ENCODE data around the gene PRKAG1. TPM values are rescaled to one million over a fixed set of nuclear protein-coding genes. Genes with fewer than 3 reads are reported as not detected.

Gene PRKAG1
- polyA plus RNA-seq, 1 donor from 2014 or later = 71.0 TPM

DNA sequence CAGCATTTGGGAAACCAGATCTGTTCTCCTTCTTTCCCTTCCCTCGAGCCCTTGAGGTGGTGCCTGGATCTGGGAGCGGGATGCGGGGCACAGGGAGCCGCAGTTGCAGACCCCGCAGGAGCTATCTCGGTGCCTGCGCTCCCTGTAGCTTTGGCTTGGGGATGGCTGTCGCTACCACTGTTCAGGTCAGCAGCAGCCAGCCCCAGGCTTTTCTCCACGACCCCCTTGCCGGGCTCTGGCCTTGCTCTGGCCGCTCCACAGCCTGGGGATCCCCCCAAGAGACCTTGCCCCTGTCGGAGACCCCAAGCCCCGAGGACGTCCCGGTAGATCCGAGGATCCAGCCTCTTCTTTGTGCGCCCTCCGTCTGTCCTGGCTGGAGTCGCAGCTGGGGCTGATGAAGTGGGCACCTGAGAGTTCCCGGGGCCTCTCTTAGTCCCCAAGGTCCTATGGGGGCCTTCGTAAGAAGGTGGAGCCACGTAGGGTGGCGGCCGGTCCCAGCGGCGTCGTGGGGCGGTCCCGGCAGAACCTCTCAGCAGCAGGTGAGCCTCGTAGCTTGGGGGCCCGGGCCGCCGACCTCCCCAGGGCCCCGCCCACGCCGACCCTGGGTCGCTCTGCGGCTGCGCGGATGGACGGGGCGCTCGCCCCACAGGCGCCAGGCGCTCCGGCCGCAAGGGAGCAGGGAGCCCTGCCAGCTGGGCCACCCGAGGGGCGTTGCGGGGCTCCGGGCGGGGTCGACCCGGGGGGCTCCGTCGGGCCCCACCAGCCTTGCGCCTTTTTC is 20.7 kb downstream of the PRKAG1 start:
- Histone ChIP-seq H3F3A (ENCODE audit: insufficient read depth, low read length, poor library complexity, severe bottlenecking) (no peaks in the 10 kb centered on the region), H3K79me2 (replicated peaks; ENCODE audit: insufficient read depth, low read length) (no peaks in the 10 kb centered on the region), H3K9ac (ENCODE audit: low read length) (no peak overlapping the region), H3K4me2 (ENCODE audit: low read length) (no peak overlapping the region), H2AFZ (ENCODE audit: low read depth, low read length) (no peak overlapping the region), H3K27ac (ENCODE audit: low read length) (no peak overlapping the region), H4K20me1 (ENCODE audit: insufficient read depth) (no peaks in the 10 kb centered on the region), H3K9me3 (ENCODE audit: low read length) (no peaks in the 10 kb centered on the region), H3K27me3 (ENCODE audit: insufficient read depth, low read depth, low read length) (peaks cover 85% of the 10 kb centered on the region), H3K4me3 (ENCODE audit: low read length) (peak overlapping the region; percentile 67), H3K9me2 (ENCODE audit: insufficient read depth, low read length) (no peaks in the 10 kb centered on the region), H3K36me3 (ENCODE audit: insufficient read depth, low read length) (no peaks in the 10 kb centered on the region)
- TF ChIP-seq, protein P1, sequence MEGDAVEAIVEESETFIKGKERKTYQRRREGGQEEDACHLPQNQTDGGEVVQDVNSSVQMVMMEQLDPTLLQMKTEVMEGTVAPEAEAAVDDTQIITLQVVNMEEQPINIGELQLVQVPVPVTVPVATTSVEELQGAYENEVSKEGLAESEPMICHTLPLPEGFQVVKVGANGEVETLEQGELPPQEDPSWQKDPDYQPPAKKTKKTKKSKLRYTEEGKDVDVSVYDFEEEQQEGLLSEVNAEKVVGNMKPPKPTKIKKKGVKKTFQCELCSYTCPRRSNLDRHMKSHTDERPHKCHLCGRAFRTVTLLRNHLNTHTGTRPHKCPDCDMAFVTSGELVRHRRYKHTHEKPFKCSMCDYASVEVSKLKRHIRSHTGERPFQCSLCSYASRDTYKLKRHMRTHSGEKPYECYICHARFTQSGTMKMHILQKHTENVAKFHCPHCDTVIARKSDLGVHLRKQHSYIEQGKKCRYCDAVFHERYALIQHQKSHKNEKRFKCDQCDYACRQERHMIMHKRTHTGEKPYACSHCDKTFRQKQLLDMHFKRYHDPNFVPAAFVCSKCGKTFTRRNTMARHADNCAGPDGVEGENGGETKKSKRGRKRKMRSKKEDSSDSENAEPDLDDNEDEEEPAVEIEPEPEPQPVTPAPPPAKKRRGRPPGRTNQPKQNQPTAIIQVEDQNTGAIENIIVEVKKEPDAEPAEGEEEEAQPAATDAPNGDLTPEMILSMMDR (IDR thresholded peaks at IDR 0.05; ENCODE audit: poor library complexity, severe bottlenecking) = no peak
- TF ChIP-seq POLR2AphosphoS5 (IDR thresholded peaks at IDR 0.05) = no peak
- TF ChIP-seq, protein P2, sequence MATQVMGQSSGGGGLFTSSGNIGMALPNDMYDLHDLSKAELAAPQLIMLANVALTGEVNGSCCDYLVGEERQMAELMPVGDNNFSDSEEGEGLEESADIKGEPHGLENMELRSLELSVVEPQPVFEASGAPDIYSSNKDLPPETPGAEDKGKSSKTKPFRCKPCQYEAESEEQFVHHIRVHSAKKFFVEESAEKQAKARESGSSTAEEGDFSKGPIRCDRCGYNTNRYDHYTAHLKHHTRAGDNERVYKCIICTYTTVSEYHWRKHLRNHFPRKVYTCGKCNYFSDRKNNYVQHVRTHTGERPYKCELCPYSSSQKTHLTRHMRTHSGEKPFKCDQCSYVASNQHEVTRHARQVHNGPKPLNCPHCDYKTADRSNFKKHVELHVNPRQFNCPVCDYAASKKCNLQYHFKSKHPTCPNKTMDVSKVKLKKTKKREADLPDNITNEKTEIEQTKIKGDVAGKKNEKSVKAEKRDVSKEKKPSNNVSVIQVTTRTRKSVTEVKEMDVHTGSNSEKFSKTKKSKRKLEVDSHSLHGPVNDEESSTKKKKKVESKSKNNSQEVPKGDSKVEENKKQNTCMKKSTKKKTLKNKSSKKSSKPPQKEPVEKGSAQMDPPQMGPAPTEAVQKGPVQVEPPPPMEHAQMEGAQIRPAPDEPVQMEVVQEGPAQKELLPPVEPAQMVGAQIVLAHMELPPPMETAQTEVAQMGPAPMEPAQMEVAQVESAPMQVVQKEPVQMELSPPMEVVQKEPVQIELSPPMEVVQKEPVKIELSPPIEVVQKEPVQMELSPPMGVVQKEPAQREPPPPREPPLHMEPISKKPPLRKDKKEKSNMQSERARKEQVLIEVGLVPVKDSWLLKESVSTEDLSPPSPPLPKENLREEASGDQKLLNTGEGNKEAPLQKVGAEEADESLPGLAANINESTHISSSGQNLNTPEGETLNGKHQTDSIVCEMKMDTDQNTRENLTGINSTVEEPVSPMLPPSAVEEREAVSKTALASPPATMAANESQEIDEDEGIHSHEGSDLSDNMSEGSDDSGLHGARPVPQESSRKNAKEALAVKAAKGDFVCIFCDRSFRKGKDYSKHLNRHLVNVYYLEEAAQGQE (IDR thresholded peaks at IDR 0.05; ENCODE audit: borderline replicate concordance) = no peak
- no peak for TF ChIP-seq EZH2 (IDR thresholded peaks at IDR 0.05; ENCODE audit: borderline replicate concordance, insufficient read depth, low read length, poor library complexity, severe bottlenecking)
- no peak for TF ChIP-seq MXI1 (conservative IDR thresholded peaks at IDR 0.05; ENCODE audit: poor library complexity, severe bottlenecking)
- no peak for TF ChIP-seq TAF1 (IDR thresholded peaks at IDR 0.05; ENCODE audit: low read depth)
- TF ChIP-seq SMC3 (conservative IDR thresholded peaks at IDR 0.05; ENCODE audit: poor library complexity) = no peak
- no peak for TF ChIP-seq EP300 (conservative IDR thresholded peaks at IDR 0.05; ENCODE audit: poor library complexity, severe bottlenecking)
- no peak for TF ChIP-seq RAD21 (conservative IDR thresholded peaks at IDR 0.05)

DNA sequence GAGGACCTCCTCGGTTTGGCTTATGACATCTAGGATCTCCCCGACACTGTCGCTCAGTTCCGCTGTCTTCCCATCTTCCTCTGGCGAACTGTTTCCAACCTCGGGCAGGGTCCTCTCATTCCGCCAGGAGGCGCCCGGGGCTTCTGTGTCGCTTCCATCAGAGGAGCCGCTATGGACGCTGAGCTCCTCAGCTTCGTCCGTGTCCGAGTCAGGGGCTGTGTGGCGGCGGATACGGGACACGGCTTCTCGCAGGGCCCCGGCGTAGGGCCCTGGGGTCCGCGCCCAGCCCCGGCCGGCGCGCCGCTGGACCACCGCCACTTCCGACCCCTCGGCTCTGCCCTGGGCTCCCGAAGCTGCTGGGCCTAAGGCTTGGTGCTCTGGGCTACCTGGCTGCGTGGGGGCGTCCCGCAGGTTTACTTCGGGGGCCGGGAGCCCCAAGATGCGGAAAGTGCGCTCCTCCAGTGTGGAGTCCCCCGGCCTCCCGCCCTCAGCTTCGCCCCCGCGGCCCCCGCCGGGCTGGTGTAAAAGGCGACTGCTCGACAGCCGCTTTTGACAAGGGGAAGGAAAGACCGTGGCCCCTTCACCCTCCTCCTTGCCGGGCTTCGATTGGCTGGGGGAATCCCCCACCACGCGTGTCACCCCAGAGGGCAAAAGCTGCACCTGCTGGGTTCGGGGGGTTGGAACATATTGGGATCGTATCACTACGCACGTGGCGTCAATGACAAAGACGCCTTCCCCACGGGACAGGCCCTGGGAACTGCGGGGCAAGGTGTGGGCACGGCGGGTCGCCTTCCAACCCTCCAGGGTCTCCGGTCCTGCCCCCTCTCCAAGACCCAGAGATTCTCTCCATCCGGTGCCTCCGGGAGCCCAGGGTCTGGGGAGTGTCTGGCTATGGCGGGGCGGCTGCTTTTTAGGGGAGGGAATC is 21.5 kb downstream of the PRKAG1 start:
- Histone ChIP-seq H3K4me2 (ENCODE audit: low read length) (no peak overlapping the region), H4K20me1 (ENCODE audit: insufficient read depth) (no peaks in the 10 kb centered on the region), H3K27me3 (ENCODE audit: insufficient read depth, low read depth, low read length) (peaks cover 94% of the 10 kb centered on the region), H3K9me2 (ENCODE audit: insufficient read depth, low read length) (no peaks in the 10 kb centered on the region), H3K9ac (ENCODE audit: low read length) (peak overlapping the region; percentile 50), H3K9me3 (ENCODE audit: low read length) (no peaks in the 10 kb centered on the region), H3K4me3 (ENCODE audit: low read length) (peak overlapping the region; percentile 67), H3K79me2 (replicated peaks; ENCODE audit: insufficient read depth, low read length) (no peaks in the 10 kb centered on the region), H3F3A (ENCODE audit: insufficient read depth, low read length, poor library complexity, severe bottlenecking) (no peaks in the 10 kb centered on the region), H3K27ac (ENCODE audit: low read length) (no peak overlapping the region), H3K36me3 (ENCODE audit: insufficient read depth, low read length) (no peaks in the 10 kb centered on the region), H2AFZ (ENCODE audit: low read depth, low read length) (peak overlapping the region; percentile 18)
- TF ChIP-seq EP300 (conservative IDR thresholded peaks at IDR 0.05; ENCODE audit: poor library complexity, severe bottlenecking) (no peak), RAD21 (conservative IDR thresholded peaks at IDR 0.05) (peak; percentile 63), TAF1 (IDR thresholded peaks at IDR 0.05; ENCODE audit: low read depth) (no peak), EZH2 (IDR thresholded peaks at IDR 0.05; ENCODE audit: borderline replicate concordance, insufficient read depth, low read length, poor library complexity, severe bottlenecking) (peak; percentile 33), POLR2AphosphoS5 (IDR thresholded peaks at IDR 0.05) (no peak), MXI1 (conservative IDR thresholded peaks at IDR 0.05; ENCODE audit: poor library complexity, severe bottlenecking) (no peak), SMC3 (conservative IDR thresholded peaks at IDR 0.05; ENCODE audit: poor library complexity) (peak; percentile 77)
- TF ChIP-seq, protein P2 (IDR thresholded peaks at IDR 0.05; ENCODE audit: borderline replicate concordance) = no peak
- TF ChIP-seq, protein P1 (IDR thresholded peaks at IDR 0.05; ENCODE audit: poor library complexity, severe bottlenecking) = peak; percentile 83
